Loucy (cell line): ENCODE data around the gene GPC5.
"Not testable (repeated sequence)": the region's sequence is repeated elsewhere in the genome, so short reads cannot be mapped to it uniquely, and the experiment has no call there.

Experiments used
- H2AFZ ChIP-seq: fragments of 200-600 bp; sonication (generic); 2 replicates; pipeline ENCODE4 v1.6.0; 2016; ENCODE audit warnings: antibody characterized with exemption, mild to moderate bottlenecking, low read length, moderate library complexity
- H3F3A ChIP-seq: fragments of 200-600 bp; 2 replicates; pipeline ENCODE4 v1.6.0; 2016; ENCODE audit warnings: antibody characterized with exemption, low read depth, mild to moderate bottlenecking
- H3K27me3 ChIP-seq: fragments of 200-600 bp; sonication (generic); 2 replicates; pipeline ENCODE4 v1.6.1; 2014; ENCODE audit warnings: low read length, mild to moderate bottlenecking; ENCODE audit not compliant: insufficient read depth, poor library complexity, severe bottlenecking
- H3K36me3 ChIP-seq: fragments of 200-600 bp; sonication (generic); 2 replicates; pipeline ENCODE4 v1.6.1; 2016; ENCODE audit warnings: low read length; ENCODE audit not compliant: insufficient read depth
- H3K4me1 ChIP-seq: fragments of 200-600 bp; sonication (generic); 2 replicates; pipeline ENCODE4 v1.5.1; 2014; ENCODE audit warnings: low read length, mild to moderate bottlenecking; ENCODE audit not compliant: insufficient read depth, poor library complexity, severe bottlenecking
- H3K4me2 ChIP-seq: fragments of 200-600 bp; sonication (generic); 2 replicates; pipeline ENCODE4 v1.6.0; 2014; ENCODE audit warnings: antibody characterized with exemption, low read length, low read depth, mild to moderate bottlenecking; ENCODE audit not compliant: poor library complexity, severe bottlenecking
- H3K4me3 ChIP-seq: fragments of 200-600 bp; sonication (generic); 2 replicates; pipeline ENCODE4 v1.5.1; 2014; ENCODE audit warnings: low read length, mild to moderate bottlenecking, mixed read lengths; ENCODE audit not compliant: poor library complexity, severe bottlenecking
- H3K79me2 ChIP-seq: fragments of 200-600 bp; sonication (generic); 2 replicates; pipeline ENCODE4 v1.6.1; 2014; ENCODE audit warnings: low read length; ENCODE audit not compliant: insufficient read depth
- H3K9ac ChIP-seq: fragments of 200-600 bp; sonication (generic); 2 replicates; pipeline ENCODE4 v1.6.0; 2014; ENCODE audit warnings: mild to moderate bottlenecking, low read depth, low read length, moderate library complexity; ENCODE audit not compliant: poor library complexity, severe bottlenecking
- H3K9me2 ChIP-seq: fragments of 200-600 bp; sonication (generic); replicated peaks from 2 replicates; pipeline ENCODE4 v1.6.1; 2016; ENCODE audit warnings: low read depth, low read length, mixed read lengths
- H3K9me3 ChIP-seq: fragments of 200-600 bp; sonication (generic); 2 replicates; pipeline ENCODE4 v1.6.1; 2014; ENCODE audit warnings: mild to moderate bottlenecking, antibody characterized with exemption, low read length, low read depth; ENCODE audit not compliant: insufficient read depth
- H4K20me1 ChIP-seq: fragments of 200-600 bp; sonication (generic); 2 replicates; pipeline ENCODE4 v1.6.0; 2014; ENCODE audit warnings: antibody characterized with exemption, low read length, mild to moderate bottlenecking; ENCODE audit not compliant: insufficient read depth, poor library complexity, severe bottlenecking
- EZH2phosphoT487 ChIP-seq: fragments of 200-600 bp; IDR thresholded peaks from 2 replicates; pipeline ENCODE4 v1.6.1; 2018; ENCODE audit warnings: antibody characterized with exemption, mild to moderate bottlenecking, moderate library complexity, borderline replicate concordance
- TF ChIP-seq, protein P1 (sequence below): fragments of 200-600 bp; sonication (generic); conservative IDR thresholded peaks from 2 replicates; pipeline ENCODE4 v1.5.1; 2014; ENCODE audit warnings: mild to moderate bottlenecking, antibody characterized with exemption, low read length

Gene GPC5

DNA sequence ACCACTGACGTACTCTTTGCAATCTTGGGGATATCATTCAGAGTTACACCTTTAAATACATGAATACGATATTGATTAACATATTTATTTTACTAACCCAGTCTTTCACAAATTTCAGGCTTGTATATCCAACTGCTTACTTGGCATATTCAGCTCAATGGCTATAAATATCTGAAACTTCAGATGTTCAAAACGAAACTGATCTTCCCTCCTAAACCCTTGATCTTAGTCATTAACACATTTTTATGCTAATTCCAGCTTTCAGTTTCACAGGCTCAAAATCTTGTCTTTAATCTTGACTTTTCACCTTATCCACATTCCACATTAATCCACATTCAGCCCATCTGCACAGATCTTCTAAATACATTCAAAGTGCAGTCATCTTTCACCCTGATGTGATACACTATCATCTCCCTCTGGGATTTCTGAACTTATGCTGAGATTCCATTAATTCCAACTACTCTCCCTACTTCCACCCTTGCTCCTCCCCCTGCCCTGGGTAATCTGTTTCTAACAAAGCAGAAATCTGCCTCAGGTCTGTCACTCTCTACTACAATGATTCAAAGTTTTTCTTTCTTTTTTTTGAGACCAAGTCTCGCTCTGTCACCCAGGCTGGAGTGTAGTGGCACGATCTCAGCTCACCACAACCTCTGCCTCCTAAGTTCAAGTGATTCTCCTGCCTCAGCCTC, 387.2 kb downstream of the GPC5 start:
- H3K79me2 ChIP-seq, result no peaks in the 10 kb centered on the region
- TF ChIP-seq, protein P1, sequence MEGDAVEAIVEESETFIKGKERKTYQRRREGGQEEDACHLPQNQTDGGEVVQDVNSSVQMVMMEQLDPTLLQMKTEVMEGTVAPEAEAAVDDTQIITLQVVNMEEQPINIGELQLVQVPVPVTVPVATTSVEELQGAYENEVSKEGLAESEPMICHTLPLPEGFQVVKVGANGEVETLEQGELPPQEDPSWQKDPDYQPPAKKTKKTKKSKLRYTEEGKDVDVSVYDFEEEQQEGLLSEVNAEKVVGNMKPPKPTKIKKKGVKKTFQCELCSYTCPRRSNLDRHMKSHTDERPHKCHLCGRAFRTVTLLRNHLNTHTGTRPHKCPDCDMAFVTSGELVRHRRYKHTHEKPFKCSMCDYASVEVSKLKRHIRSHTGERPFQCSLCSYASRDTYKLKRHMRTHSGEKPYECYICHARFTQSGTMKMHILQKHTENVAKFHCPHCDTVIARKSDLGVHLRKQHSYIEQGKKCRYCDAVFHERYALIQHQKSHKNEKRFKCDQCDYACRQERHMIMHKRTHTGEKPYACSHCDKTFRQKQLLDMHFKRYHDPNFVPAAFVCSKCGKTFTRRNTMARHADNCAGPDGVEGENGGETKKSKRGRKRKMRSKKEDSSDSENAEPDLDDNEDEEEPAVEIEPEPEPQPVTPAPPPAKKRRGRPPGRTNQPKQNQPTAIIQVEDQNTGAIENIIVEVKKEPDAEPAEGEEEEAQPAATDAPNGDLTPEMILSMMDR, result no peak
- TF ChIP-seq EZH2phosphoT487, result no peak
- no peak overlapping the region for H3K4me2 ChIP-seq
- H3K9me2 ChIP-seq, result no peaks in the 10 kb centered on the region
- no peak overlapping the region for H2AFZ ChIP-seq
- H3K4me3 ChIP-seq, result no peak overlapping the region
- no peaks in the 10 kb centered on the region for H3K36me3 ChIP-seq
- no peaks in the 10 kb centered on the region for H4K20me1 ChIP-seq
- no peak overlapping the region for H3K9ac ChIP-seq
- no peaks in the 10 kb centered on the region for H3K27me3 ChIP-seq
- no peaks in the 10 kb centered on the region for H3K9me3 ChIP-seq
- H3K4me1 ChIP-seq, result no peaks in the 10 kb centered on the region
- no peaks in the 10 kb centered on the region for H3F3A ChIP-seq

DNA sequence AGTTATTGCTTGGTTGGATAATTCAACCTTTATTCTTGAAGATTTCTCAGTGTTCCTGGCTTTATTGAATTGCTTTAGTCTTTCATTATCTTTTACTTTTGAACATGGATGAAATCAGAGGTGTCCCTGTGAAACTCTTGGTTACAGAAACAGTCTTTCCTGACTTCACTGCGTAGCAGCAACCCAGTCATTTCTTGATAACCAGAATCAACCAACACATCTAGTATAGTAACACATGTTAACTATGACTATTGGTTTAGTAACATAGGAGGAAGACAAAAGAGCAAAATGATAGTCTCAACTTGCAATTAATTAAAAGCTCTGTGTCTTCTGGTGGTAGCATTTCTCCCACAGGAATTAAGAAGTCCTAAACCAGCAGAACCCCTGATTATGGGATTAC, 393.6 kb downstream of the GPC5 start:
- Histone ChIP-seq H3K27me3 (no peaks in the 10 kb centered on the region), H3K9me3 (no peaks in the 10 kb centered on the region), H3F3A (no peaks in the 10 kb centered on the region), H3K9ac (no peak overlapping the region), H3K9me2 (no peaks in the 10 kb centered on the region), H3K4me1 (no peaks in the 10 kb centered on the region), H3K4me2 (no peak overlapping the region), H3K79me2 (no peaks in the 10 kb centered on the region), H2AFZ (no peak overlapping the region), H3K36me3 (no peaks in the 10 kb centered on the region), H4K20me1 (no peaks in the 10 kb centered on the region), H3K4me3 (no peak overlapping the region)
- TF ChIP-seq, protein P1, result no peak
- TF ChIP-seq EZH2phosphoT487, result no peak

DNA sequence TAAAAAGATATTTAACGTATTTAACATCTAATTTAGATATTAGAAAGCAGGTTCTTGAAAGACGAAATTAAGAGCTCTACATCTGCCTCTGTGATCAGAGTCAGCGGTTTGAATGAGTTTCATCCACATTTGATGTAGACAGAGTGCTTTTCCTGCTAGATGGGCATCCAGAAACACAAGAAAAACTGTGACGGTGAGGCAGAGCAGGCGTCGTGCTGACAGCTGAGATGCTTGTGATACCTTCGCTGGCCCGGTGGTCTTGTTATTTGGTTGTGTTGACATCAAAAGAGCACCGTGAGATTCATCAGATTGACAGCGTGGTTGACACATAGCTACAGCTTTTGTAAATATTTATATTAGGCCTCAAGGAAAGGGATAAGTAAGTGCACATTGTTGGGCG, 399.1 kb downstream of the GPC5 start:
- Histone ChIP-seq H3K36me3 (no peaks in the 10 kb centered on the region), H3K27me3 (no peaks in the 10 kb centered on the region), H3K4me2 (no peak overlapping the region), H3K4me1 (no peaks in the 10 kb centered on the region), H3K9ac (no peak overlapping the region), H3K4me3 (no peak overlapping the region), H3F3A (no peaks in the 10 kb centered on the region), H3K9me3 (no peaks in the 10 kb centered on the region), H3K9me2 (no peaks in the 10 kb centered on the region), H4K20me1 (no peaks in the 10 kb centered on the region), H2AFZ (no peak overlapping the region), H3K79me2 (no peaks in the 10 kb centered on the region)
- no peak for TF ChIP-seq EZH2phosphoT487
- TF ChIP-seq, protein P1, result no peak

DNA sequence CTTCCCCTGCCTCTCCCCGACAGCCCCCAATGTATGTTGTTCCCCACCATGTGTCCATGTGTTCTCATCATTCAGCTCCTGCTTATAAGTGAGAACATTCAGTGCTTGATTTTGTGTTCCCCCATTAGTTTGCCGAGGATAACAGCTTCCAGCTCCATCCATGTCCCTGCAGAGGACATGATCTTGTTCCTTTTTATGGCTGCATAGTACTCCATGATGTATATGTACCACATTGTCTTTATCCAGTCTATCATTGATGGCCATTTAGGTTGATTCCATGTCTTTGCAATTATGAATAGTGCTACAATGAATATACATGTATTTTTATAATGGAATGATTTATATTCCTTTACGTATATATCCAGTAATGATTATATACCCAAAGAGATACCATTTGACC, 399.9 kb downstream of the GPC5 start:
- not testable (repeated sequence) for H3K4me3 ChIP-seq, H3K36me3 ChIP-seq, H2AFZ ChIP-seq, H3K9ac ChIP-seq, H3K27me3 ChIP-seq, H3K9me3 ChIP-seq, H3F3A ChIP-seq, H3K79me2 ChIP-seq, H3K4me2 ChIP-seq, H3K4me1 ChIP-seq, H4K20me1 ChIP-seq, H3K9me2 ChIP-seq

DNA sequence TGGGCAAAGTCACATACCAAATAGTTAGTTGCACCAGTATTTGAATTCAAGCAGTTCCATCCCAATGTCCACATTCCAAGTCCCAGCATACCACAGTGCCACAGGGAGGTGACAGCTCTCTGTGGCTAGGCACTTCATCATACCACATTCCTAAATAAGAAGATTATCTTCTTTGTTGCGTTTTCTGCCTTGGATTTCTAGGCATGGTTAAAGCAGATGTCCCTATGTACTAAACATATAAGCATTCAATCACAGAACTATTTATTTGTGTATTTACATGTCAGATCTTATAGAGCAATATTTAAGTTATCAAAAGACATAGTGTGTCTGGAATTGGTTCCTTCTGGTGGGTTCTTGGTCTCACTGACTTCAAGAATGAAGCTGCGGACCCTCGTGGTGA, 403.4 kb downstream of the GPC5 start:
- not testable (repeated sequence) for H2AFZ ChIP-seq, H3K4me2 ChIP-seq, H3K79me2 ChIP-seq, H3K4me1 ChIP-seq, H3K9me3 ChIP-seq, H3K36me3 ChIP-seq, H3F3A ChIP-seq, H4K20me1 ChIP-seq, H3K9me2 ChIP-seq, H3K27me3 ChIP-seq, H3K4me3 ChIP-seq, H3K9ac ChIP-seq
